PC-3 (cell line): ENCODE results near the gene PTPRN2.

Source experiments
- CTCF ChIP-seq: fragments of 300-600 bp; sonication (generic); conservative IDR thresholded peaks from 2 replicates; pipeline ENCODE4 v1.5.1; 2017; ENCODE audit warnings: antibody characterized with exemption, low read depth, mild to moderate bottlenecking, low read length
- EZH2phosphoT487 ChIP-seq: fragments of 300-600 bp; sonication (generic); IDR thresholded peaks from 2 replicates; pipeline ENCODE4 v1.6.1; 2018; ENCODE audit warnings: mild to moderate bottlenecking, antibody characterized with exemption, low read length, borderline replicate concordance

- TF ChIP-seq CTCF (no peak), EZH2phosphoT487 (no peak)
Measured at GRCh38 chr7:157754416-157754790, 833.2 kb downstream of the PTPRN2 start.
